Neural progenitor cell (in vitro differentiated cells): Measurements from ENCODE around the gene ARID4B. TPM values are rescaled to one million over a fixed set of nuclear protein-coding genes. Genes with fewer than 3 reads are reported as not detected.

ENCODE experiments used
- DNase-seq: peaks from one replicate; pipeline ENCODE4 v3.0.0-alpha.2; 2016; ENCODE audit warnings: low spot score
- H2AFZ ChIP-seq: fragments of 200-600 bp; sonication (generic); replicated peaks from 2 replicates; pipeline ENCODE4 v1.6.1; 2016; ENCODE audit warnings: antibody characterized with exemption
- H3F3A ChIP-seq: fragments of 200-600 bp; sonication (generic); 2 replicates; pipeline ENCODE4 v1.6.1; 2016; ENCODE audit warnings: antibody characterized with exemption, low read depth
- H3K27ac ChIP-seq: fragments of 200-600 bp; sonication (generic); 2 replicates; pipeline ENCODE4 v1.5.1; 2016; ENCODE audit warnings: mild to moderate bottlenecking
- H3K27me3 ChIP-seq: fragments of 200-600 bp; sonication (generic); 2 replicates; pipeline ENCODE4 v1.6.1; 2016; ENCODE audit warnings: mild to moderate bottlenecking, moderate library complexity
- H3K36me3 ChIP-seq: fragments of 200-600 bp; sonication (generic); 2 replicates; pipeline ENCODE4 v1.5.1; 2016
- H3K4me1 ChIP-seq: fragments of 200-600 bp; sonication (generic); 2 replicates; pipeline ENCODE4 v1.6.1; 2016; ENCODE audit warnings: mixed run types
- H3K4me2 ChIP-seq: fragments of 200-600 bp; sonication (generic); 2 replicates; pipeline ENCODE4 v1.6.1; 2016
- H3K4me3 ChIP-seq: fragments of 200-600 bp; sonication (generic); 2 replicates; pipeline ENCODE4 v1.5.1; 2016
- H3K79me2 ChIP-seq: fragments of 200-600 bp; sonication (generic); 2 replicates; pipeline ENCODE4 v1.6.1; 2016; ENCODE audit warnings: low read depth
- H3K9ac ChIP-seq: fragments of 200-600 bp; sonication (generic); 2 replicates; pipeline ENCODE4 v1.6.1; 2016
- H3K9me3 ChIP-seq: fragments of 200-600 bp; sonication (generic); 2 replicates; pipeline ENCODE4 v1.5.1; 2016; ENCODE audit warnings: low read depth
- H4K20me1 ChIP-seq: fragments of 200-600 bp; sonication (generic); 2 replicates; pipeline ENCODE4 v1.6.1; 2016; ENCODE audit warnings: low read depth
- H3K27ac Mint-ChIP-seq: 3 replicates; pipeline ENCODE4 v1.8.0; 2021; ENCODE audit warnings: mixed read lengths
- H3K27me3 Mint-ChIP-seq: 2 replicates; pipeline ENCODE4 v1.8.0; 2022; ENCODE audit warnings: low read depth, mild to moderate bottlenecking, inconsistent platforms, moderate library complexity, mixed read lengths; ENCODE audit not compliant: insufficient read depth
- H3K36me3 Mint-ChIP-seq: 3 replicates; pipeline ENCODE4 v1.8.0; 2021; ENCODE audit warnings: mixed read lengths
- H3K4me1 Mint-ChIP-seq: 3 replicates; pipeline ENCODE4 v1.8.0; 2021; ENCODE audit warnings: mixed read lengths
- H3K4me3 Mint-ChIP-seq: 3 replicates; pipeline ENCODE4 v1.8.0; 2021; ENCODE audit warnings: mild to moderate bottlenecking, moderate library complexity, mixed read lengths
- H3K9me3 Mint-ChIP-seq: 3 replicates; pipeline ENCODE4 v1.8.0; 2020; ENCODE audit warnings: mixed read lengths
- EZH2 ChIP-seq: fragments of 200-600 bp; sonication (generic); IDR thresholded peaks from 2 replicates; pipeline ENCODE4 v1.6.1; 2017; ENCODE audit warnings: antibody characterized with exemption, mild to moderate bottlenecking, moderate library complexity
- EZH2phosphoT487 ChIP-seq: fragments of 200-600 bp; sonication (generic); IDR thresholded peaks from 2 replicates; pipeline ENCODE4 v1.6.1; 2017; ENCODE audit warnings: antibody characterized with exemption
- total RNA-seq: library from RNA; depleted of rRNA; stranded (reverse); fragments of >200 nt; gene quantifications from 2 replicates; pipeline ENCODE4 v1.2.3, GENCODE V29; 2015; ENCODE audit warnings: low replicate concordance
- TF ChIP-seq, protein P1 (sequence below): fragments of 200-600 bp; sonication (generic); IDR thresholded peaks from 2 replicates; pipeline ENCODE4 v1.5.1; 2017; ENCODE audit warnings: antibody characterized with exemption, mild to moderate bottlenecking

Gene ARID4B
- total RNA-seq, 1 donor from 2014 or later = 65.8 TPM

DNA sequence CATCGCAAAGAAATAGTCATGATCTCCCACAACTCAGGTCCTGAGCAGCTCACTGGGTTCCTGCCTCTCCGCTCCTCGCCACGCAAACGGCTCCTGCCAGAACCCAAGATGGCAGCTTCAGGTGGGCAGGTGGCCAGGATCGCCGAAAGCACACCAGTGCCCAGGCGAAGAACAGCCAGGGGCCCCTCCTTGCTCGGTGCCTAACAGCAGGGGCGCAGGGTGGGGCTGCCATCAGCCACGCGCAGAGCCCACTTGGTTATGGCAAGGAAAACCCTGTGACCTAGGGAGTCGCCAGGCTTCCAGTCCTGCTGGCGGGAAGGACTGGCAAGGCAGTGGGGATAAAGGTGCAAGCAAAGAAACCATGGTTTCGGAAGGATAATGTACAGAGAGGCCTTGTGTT is 47.5 kb downstream of the ARID4B start:
- no peaks in the 10 kb centered on the region for H3F3A ChIP-seq
- no peaks in the 10 kb centered on the region for H3K36me3 ChIP-seq
- no peak for DNase-seq
- Mint-ChIP-seq H3K9me3 (peaks cover 7% of the 10 kb centered on the region), H3K4me3 (no peak overlapping the region), H3K27ac (no peak overlapping the region), H3K4me1 (peaks cover 9% of the 10 kb centered on the region), H3K27me3 (peaks cover 2% of the 10 kb centered on the region), H3K36me3 (peaks cover 10% of the 10 kb centered on the region)
- no peak overlapping the region for H3K9ac ChIP-seq
- H4K20me1 ChIP-seq = peaks cover 81% of the 10 kb centered on the region
- peak overlapping the region; percentile 22 for H3K27ac ChIP-seq
- H3K9me3 ChIP-seq = no peaks in the 10 kb centered on the region
- no peak overlapping the region for H3K4me3 ChIP-seq
- no peak overlapping the region for H2AFZ ChIP-seq
- H3K4me2 ChIP-seq = no peak overlapping the region
- peaks cover 18% of the 10 kb centered on the region for H3K4me1 ChIP-seq
- peaks cover 100% of the 10 kb centered on the region for H3K79me2 ChIP-seq
- no peak for TF ChIP-seq EZH2
- TF ChIP-seq, protein P1, sequence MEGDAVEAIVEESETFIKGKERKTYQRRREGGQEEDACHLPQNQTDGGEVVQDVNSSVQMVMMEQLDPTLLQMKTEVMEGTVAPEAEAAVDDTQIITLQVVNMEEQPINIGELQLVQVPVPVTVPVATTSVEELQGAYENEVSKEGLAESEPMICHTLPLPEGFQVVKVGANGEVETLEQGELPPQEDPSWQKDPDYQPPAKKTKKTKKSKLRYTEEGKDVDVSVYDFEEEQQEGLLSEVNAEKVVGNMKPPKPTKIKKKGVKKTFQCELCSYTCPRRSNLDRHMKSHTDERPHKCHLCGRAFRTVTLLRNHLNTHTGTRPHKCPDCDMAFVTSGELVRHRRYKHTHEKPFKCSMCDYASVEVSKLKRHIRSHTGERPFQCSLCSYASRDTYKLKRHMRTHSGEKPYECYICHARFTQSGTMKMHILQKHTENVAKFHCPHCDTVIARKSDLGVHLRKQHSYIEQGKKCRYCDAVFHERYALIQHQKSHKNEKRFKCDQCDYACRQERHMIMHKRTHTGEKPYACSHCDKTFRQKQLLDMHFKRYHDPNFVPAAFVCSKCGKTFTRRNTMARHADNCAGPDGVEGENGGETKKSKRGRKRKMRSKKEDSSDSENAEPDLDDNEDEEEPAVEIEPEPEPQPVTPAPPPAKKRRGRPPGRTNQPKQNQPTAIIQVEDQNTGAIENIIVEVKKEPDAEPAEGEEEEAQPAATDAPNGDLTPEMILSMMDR = no peak
- no peak for TF ChIP-seq EZH2phosphoT487
- H3K27me3 ChIP-seq = no peaks in the 10 kb centered on the region

DNA sequence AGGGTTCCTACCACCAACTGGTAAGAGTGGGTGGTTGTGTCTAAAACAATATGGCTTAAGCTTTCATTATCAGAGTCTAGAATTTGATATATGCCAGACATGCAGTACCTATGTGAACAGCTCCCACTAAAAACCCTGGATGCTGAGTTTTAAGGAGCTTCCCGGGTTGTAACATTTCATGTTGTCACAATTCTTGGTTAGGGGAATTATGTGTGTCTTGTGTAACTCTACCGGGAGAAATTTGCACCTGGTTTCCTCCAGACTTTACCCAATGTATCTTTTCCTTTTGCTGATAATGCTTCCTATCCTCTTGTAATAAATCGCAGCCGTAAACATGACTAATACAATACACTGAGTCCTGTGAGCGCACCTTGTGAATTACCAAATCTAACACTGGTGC is 48.3 kb downstream of the ARID4B start:
- Mint-ChIP-seq H3K4me3 (no peak overlapping the region), H3K27ac (peak overlapping the region; percentile 34), H3K27me3 (peaks cover 2% of the 10 kb centered on the region), H3K36me3 (peaks cover 7% of the 10 kb centered on the region), H3K9me3 (peaks cover 5% of the 10 kb centered on the region), H3K4me1 (peaks cover 9% of the 10 kb centered on the region)
- no peak overlapping the region for H2AFZ ChIP-seq
- TF ChIP-seq EZH2 = no peak
- TF ChIP-seq, protein P1 = no peak
- no peak for TF ChIP-seq EZH2phosphoT487
- H3K79me2 ChIP-seq = peaks cover 100% of the 10 kb centered on the region
- H3K4me2 ChIP-seq = no peak overlapping the region
- no peak overlapping the region for H3K9ac ChIP-seq
- H3F3A ChIP-seq = no peaks in the 10 kb centered on the region
- no peaks in the 10 kb centered on the region for H3K9me3 ChIP-seq
- H3K4me1 ChIP-seq = peaks cover 18% of the 10 kb centered on the region
- H3K36me3 ChIP-seq = no peaks in the 10 kb centered on the region
- H3K4me3 ChIP-seq = no peak overlapping the region
- H3K27ac ChIP-seq = peak overlapping the region; percentile 22
- H4K20me1 ChIP-seq = peaks cover 82% of the 10 kb centered on the region
- no peak for DNase-seq
- H3K27me3 ChIP-seq = no peaks in the 10 kb centered on the region

DNA sequence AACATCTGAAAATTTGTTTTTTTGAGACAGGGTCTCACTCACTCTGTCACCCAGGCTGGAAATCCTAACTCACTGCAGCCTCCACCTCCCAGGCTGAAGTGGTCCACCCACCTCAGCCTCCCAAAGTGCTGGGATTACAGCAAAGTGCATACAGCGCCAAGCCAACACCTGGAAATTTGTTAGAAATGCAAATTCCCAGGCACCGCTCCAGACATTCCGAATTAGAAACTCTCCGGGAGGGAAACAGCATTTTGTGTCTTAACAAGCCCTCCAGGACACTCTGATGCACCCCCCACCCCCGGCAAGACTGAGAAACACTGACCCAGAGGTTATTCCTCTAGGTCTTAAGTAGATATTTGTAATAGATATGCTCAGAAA is 49.1 kb downstream of the ARID4B start:
- H3K27ac Mint-ChIP-seq = no peak overlapping the region

More for the DNA sequence above, 49.1 kb downstream of the ARID4B start:
- H3K9me3 ChIP-seq = no peaks in the 10 kb centered on the region
- peak; percentile 4 for DNase-seq
- peaks cover 2% of the 10 kb centered on the region for H3K27me3 Mint-ChIP-seq
- no peaks in the 10 kb centered on the region for H3K9me3 Mint-ChIP-seq
- no peak overlapping the region for H2AFZ ChIP-seq
- H4K20me1 ChIP-seq = peaks cover 89% of the 10 kb centered on the region
- peaks cover 100% of the 10 kb centered on the region for H3K79me2 ChIP-seq
- H3K4me3 Mint-ChIP-seq = no peak overlapping the region
- H3K36me3 Mint-ChIP-seq = peaks cover 3% of the 10 kb centered on the region
- H3K9ac ChIP-seq = no peak overlapping the region
- H3K4me1 ChIP-seq = peaks cover 18% of the 10 kb centered on the region
- no peaks in the 10 kb centered on the region for H3F3A ChIP-seq
- no peaks in the 10 kb centered on the region for H3K27me3 ChIP-seq
- H3K4me1 Mint-ChIP-seq = peaks cover 9% of the 10 kb centered on the region
- TF ChIP-seq, protein P1 = no peak
- TF ChIP-seq EZH2 (no peak), EZH2phosphoT487 (no peak)
- H3K4me3 ChIP-seq = no peak overlapping the region
- H3K4me2 ChIP-seq = peak overlapping the region; percentile 16
- H3K27ac ChIP-seq = no peak overlapping the region
- H3K36me3 ChIP-seq = no peaks in the 10 kb centered on the region
